ENCODE data around the gene ZFAND2B. TPM values are rescaled to one million over a fixed set of nuclear protein-coding genes. Genes with fewer than 3 reads are reported as not detected.

ZFAND2B gene
- polyA plus RNA-seq, 1 donor (not counting 4 experiments of a cell fraction or from before 2014, with no cell fraction given): 23.2 TPM

- H3K27ac ChIP-seq (ENCODE audit: control insufficient read depth, insufficient read depth, low read length): no peak overlapping the region
- peak overlapping the region; percentile 95 for H3K9ac ChIP-seq (ENCODE audit: control insufficient read depth, extremely low read depth, insufficient read depth, low read length)
- H3K9me3 ChIP-seq (ENCODE audit: control insufficient read depth, low read depth, low read length): no peaks in the 10 kb centered on the region
- dilution Hi-C loops (cut with MboI; ENCODE audit: extremely low pct_ligation_motif_present, low sequenced_read_pairs): no loop called here
- H2AFZ ChIP-seq (ENCODE audit: control insufficient read depth, low read length): no peak overlapping the region
- FAIRE-seq (no peak), DNase-seq (ENCODE audit: low read depth, low spot score) (no peak)
- no peaks in the 10 kb centered on the region for H3K27me3 ChIP-seq (ENCODE audit: control insufficient read depth, extremely low read depth, insufficient read depth, low read length)
- H3K9me1 ChIP-seq (ENCODE audit: control insufficient read depth, extremely low read depth, insufficient read depth, low read length): peaks cover 2% of the 10 kb centered on the region
- peaks cover 20% of the 10 kb centered on the region for H3K4me1 ChIP-seq (ENCODE audit: control insufficient read depth, extremely low read depth, insufficient read depth, low read length)
- TF ChIP-seq EZH2 (IDR thresholded peaks at IDR 0.05; ENCODE audit: low read length) (no peak), CTCF (optimal IDR thresholded peaks at IDR 0.05 in 1 of 3, IDR thresholded peaks at IDR 0.05 in 1 of 3, conservative IDR thresholded peaks at IDR 0.05 in 1 of 3; ENCODE audit: extremely low read depth in 1 of 3, insufficient read depth in 2 of 3, low read length in 3 of 3) (no peak)
- H3K4me3 ChIP-seq (ENCODE audit: control insufficient read depth in 2 of 3, extremely low read depth in 1 of 3, insufficient read depth in 2 of 3, low read depth in 1 of 3, low read length in 3 of 3): peak overlapping the region in 2 of 3 experiments; percentile 81 to 90
- H3K4me2 ChIP-seq (ENCODE audit: control insufficient read depth, extremely low read depth, insufficient read depth, low read depth, low read length): peak overlapping the region; percentile 84
- peaks cover 19 to 26% of the 10 kb centered on the region in 2 experiments for H3K36me3 ChIP-seq (ENCODE audit: control insufficient read depth in 2 of 2, extremely low read depth in 1 of 2, insufficient read depth in 2 of 2, low read length in 2 of 2)
- no peaks in the 10 kb centered on the region for H4K20me1 ChIP-seq (ENCODE audit: control insufficient read depth, extremely low read depth, insufficient read depth, low read length)
- peaks cover 21% of the 10 kb centered on the region for H3K79me2 ChIP-seq (ENCODE audit: control insufficient read depth, insufficient read depth, low read length)
Observed at GRCh38 chr2:219175486-219175885, 31.1 kb upstream of the ZFAND2B start.

GRCh38 chr2:219175928-219176817 lies 30.4 kb upstream of the ZFAND2B start:
- peak overlapping the region; percentile 98 for H3K27ac ChIP-seq (ENCODE audit: control insufficient read depth, insufficient read depth, low read length)
- no peak for TF ChIP-seq EZH2 (IDR thresholded peaks at IDR 0.05; ENCODE audit: low read length)
- TF ChIP-seq CTCF (optimal IDR thresholded peaks at IDR 0.05 in 1 of 3, IDR thresholded peaks at IDR 0.05 in 1 of 3, conservative IDR thresholded peaks at IDR 0.05 in 1 of 3; ENCODE audit: extremely low read depth in 1 of 3, insufficient read depth in 2 of 3, low read length in 3 of 3): no peak
- dilution Hi-C loops (cut with MboI; ENCODE audit: extremely low pct_ligation_motif_present, low sequenced_read_pairs): no loop called here
- peak overlapping the region; percentile 84 for H3K4me2 ChIP-seq (ENCODE audit: control insufficient read depth, extremely low read depth, insufficient read depth, low read depth, low read length)
- peak overlapping the region; percentile 81 to 90 (median 85) for H3K4me3 ChIP-seq (ENCODE audit: control insufficient read depth in 2 of 3, extremely low read depth in 1 of 3, insufficient read depth in 2 of 3, low read depth in 1 of 3, low read length in 3 of 3)
- H3K36me3 ChIP-seq (ENCODE audit: control insufficient read depth in 2 of 2, extremely low read depth in 1 of 2, insufficient read depth in 2 of 2, low read length in 2 of 2): peaks cover 26 to 33% of the 10 kb centered on the region in 2 experiments
- peaks cover 2% of the 10 kb centered on the region for H3K9me1 ChIP-seq (ENCODE audit: control insufficient read depth, extremely low read depth, insufficient read depth, low read length)
- FAIRE-seq (no peak), DNase-seq (ENCODE audit: low read depth, low spot score) (no peak)
- H2AFZ ChIP-seq (ENCODE audit: control insufficient read depth, low read length): peak overlapping the region; percentile 87
- peaks cover 21% of the 10 kb centered on the region for H3K79me2 ChIP-seq (ENCODE audit: control insufficient read depth, insufficient read depth, low read length)
- H3K27me3 ChIP-seq (ENCODE audit: control insufficient read depth, extremely low read depth, insufficient read depth, low read length): no peaks in the 10 kb centered on the region
- H3K9ac ChIP-seq (ENCODE audit: control insufficient read depth, extremely low read depth, insufficient read depth, low read length): peak overlapping the region; percentile 95
- H3K4me1 ChIP-seq (ENCODE audit: control insufficient read depth, extremely low read depth, insufficient read depth, low read length): peaks cover 20% of the 10 kb centered on the region
- no peaks in the 10 kb centered on the region for H3K9me3 ChIP-seq (ENCODE audit: control insufficient read depth, low read depth, low read length)
- H4K20me1 ChIP-seq (ENCODE audit: control insufficient read depth, extremely low read depth, insufficient read depth, low read length): no peaks in the 10 kb centered on the region
